Lung (tissue), 12 donors: ENCODE data around the gene OR1K1. TPM values are rescaled to one million over a fixed set of nuclear protein-coding genes. Genes with fewer than 3 reads are reported as not detected.
A peak's percentile ranks its signal among the peaks of the same experiment; 100 is the strongest.
"Not testable (repeated sequence)": the region's sequence is repeated elsewhere in the genome, so short reads cannot be mapped to it uniquely, and the experiment has no call there.

Experiments used
- ATAC-seq: fragments of 200-7000 bp; cut with Tn5 transposase; one replicate; pipeline ENCODE4 v1.9.1; 2020; ENCODE audit warnings: moderate number of reproducible peaks; ENCODE audit not compliant: insufficient read depth, low FRiP score
- DNase-seq, 3 donors: peaks; one replicate each; pipeline ENCODE4 v3.0.0-alpha.2; 2013 to 2017
- H3K27ac ChIP-seq, 2 donors: one replicate each; pipeline ENCODE4 v1.5.1; 2013; ENCODE audit warnings: mild to moderate bottlenecking in 2 of 2, moderate library complexity in 2 of 2, control low read depth in 1 of 2, inconsistent platforms in 1 of 2, low read depth in 1 of 2, low read length in 1 of 2
- H3K27me3 ChIP-seq, 3 donors: one replicate each; pipeline ENCODE4 v1.5.1; 2013; ENCODE audit warnings: low read length in 2 of 3; ENCODE audit not compliant: control insufficient read depth in 3 of 3, insufficient read depth in 3 of 3
- H3K36me3 ChIP-seq, 4 donors: one replicate each; pipeline ENCODE4 v1.5.1; 2013; ENCODE audit warnings: low read length in 4 of 4, mild to moderate bottlenecking in 1 of 4, moderate library complexity in 1 of 4; ENCODE audit not compliant: control insufficient read depth in 4 of 4, insufficient read depth in 4 of 4
- H3K4me1 ChIP-seq, 5 donors: one replicate each; pipeline ENCODE4 v1.5.1; 2013; ENCODE audit warnings: low read length in 5 of 5, mild to moderate bottlenecking in 2 of 5, moderate library complexity in 1 of 5; ENCODE audit not compliant: control insufficient read depth in 5 of 5, insufficient read depth in 5 of 5
- H3K4me3 ChIP-seq: one replicate; pipeline ENCODE4 v1.5.1; 2013; ENCODE audit warnings: mild to moderate bottlenecking, control low read depth, moderate library complexity
- H3K9ac ChIP-seq, 2 donors: one replicate each; pipeline ENCODE4 v1.5.1; 2013; ENCODE audit warnings: low read length in 2 of 2, control low read depth in 1 of 2; ENCODE audit not compliant: insufficient read depth in 1 of 2
- H3K9me3 ChIP-seq, 4 donors: one replicate each; pipeline ENCODE4 v1.5.1; 2013; ENCODE audit warnings: low read length in 3 of 4, mild to moderate bottlenecking in 1 of 4, moderate library complexity in 1 of 4; ENCODE audit not compliant: control insufficient read depth in 4 of 4, insufficient read depth in 3 of 4
- CTCF ChIP-seq: IDR thresholded peaks from 2 replicates; pipeline ENCODE4 v1.5.1; 2012; ENCODE audit warnings: mild to moderate bottlenecking; ENCODE audit errors: control extremely low read depth, extremely low read depth
- WGBS, 2 donors: extraction: QIAGEN DNeasy Blood & Tissue Kit; methylation state at CpG; one replicate each; pipeline ENCODE4 v1.1.7; 2013; 5-methylcytosine and 5-hydroxymethylcytosine counted together
- polyA plus RNA-seq, 2 donors: library from polyadenylated mRNA; stranded (reverse); fragments of 200-250 nt; gene quantifications; one replicate each; pipeline ENCODE4 v1.2.1, GENCODE V29; 2013
- total RNA-seq, 2 donors: library from RNA; depleted of rRNA in 1 of 2; stranded (reverse); fragments of >200 nt in 1 of 2; gene quantifications; one replicate each; pipeline ENCODE4 v1.2.1, GENCODE V29; 2014 to 2021
- donor health status: control.
- donor health status: control.
- donor health status: Bipolar disorder and iron deficiency.
- donor health status: healthy.
- donor health status: DM: yes; HTN: yes; CAD: no.

OR1K1 gene
- total and polyA plus RNA-seq, 4 donors = not detected

- peaks cover 0 to 10% (median 4%) of the 10 kb centered on the region in 5 donors for H3K4me1 ChIP-seq
- ATAC-seq (no peak), DNase-seq (no peak)
- no peak overlapping the region for H3K4me3 ChIP-seq
- no peak overlapping the region for H3K9ac ChIP-seq
- peaks cover 16 to 30% (median 22%) of the 10 kb centered on the region in 4 donors for H3K36me3 ChIP-seq
- 91 to 92% methylated on average over 6 of the region's 6 CpGs for WGBS, 2 donors
- H3K9me3 ChIP-seq = no peaks in the 10 kb centered on the region
- H3K27me3 ChIP-seq = no peaks in the 10 kb centered on the region
- no peak for TF ChIP-seq CTCF
- H3K27ac ChIP-seq = peak overlapping the region in 1 of 2 donors; percentile 42
Measured at GRCh38 chr9:122822056-122822455, 22.1 kb downstream of the OR1K1 start.

DNA sequence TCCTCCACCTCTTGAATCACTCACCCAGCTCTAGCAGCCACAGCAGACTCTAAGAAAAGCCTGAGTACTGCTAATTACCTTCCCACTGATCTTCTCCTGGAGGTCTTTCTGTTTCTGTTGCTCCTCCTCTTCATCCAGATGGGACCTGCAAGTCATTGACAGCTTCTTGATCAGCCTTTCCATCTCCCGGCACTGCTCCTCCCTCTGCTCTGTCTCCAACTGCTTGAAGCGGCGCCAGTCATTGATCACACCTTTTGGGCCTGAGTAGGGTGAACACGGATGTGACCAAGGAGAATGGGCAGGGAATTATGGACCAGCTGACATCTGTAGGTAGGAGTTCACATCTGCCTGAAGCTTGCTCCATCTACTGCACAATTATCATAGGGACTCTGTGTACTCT lies 23.0 kb downstream of the OR1K1 start:
- peak overlapping the region in 1 of 2 donors; percentile 1 for H3K27ac ChIP-seq
- ATAC-seq (no peak), DNase-seq (no peak)
- no peak for TF ChIP-seq CTCF
- no peak overlapping the region for H3K4me3 ChIP-seq
- no peak overlapping the region for H3K9ac ChIP-seq
- peaks cover 16 to 30% (median 21%) of the 10 kb centered on the region in 4 donors for H3K36me3 ChIP-seq
- WGBS, 2 donors = 94 to 95% methylated on average over 4 of the region's 4 CpGs
- H3K4me1 ChIP-seq = peaks cover 3 to 10% (median 7%) of the 10 kb centered on the region in 5 donors
- no peaks in the 10 kb centered on the region for H3K9me3 ChIP-seq
- no peaks in the 10 kb centered on the region for H3K27me3 ChIP-seq

- Histone ChIP-seq H3K36me3 (peaks cover 4 to 13% (median 11%) of the 10 kb centered on the region in 4 donors), H3K27ac (peak overlapping the region; percentile 95 to 97), H3K9ac (peak overlapping the region; percentile 88 to 90), H3K4me3 (peak overlapping the region; percentile 82), H3K27me3 (no peaks in the 10 kb centered on the region), H3K4me1 (peaks cover 0 to 13% (median 5%) of the 10 kb centered on the region in 5 donors), H3K9me3 (no peaks in the 10 kb centered on the region)
- ATAC-seq (peak; percentile 7), DNase-seq (no peak)
- TF ChIP-seq CTCF = no peak
- 1% methylated on average over 8 of the region's 8 CpGs for WGBS, 2 donors
Measured at GRCh38 chr9:122827761-122828093, 27.8 kb downstream of the OR1K1 start.

DNA sequence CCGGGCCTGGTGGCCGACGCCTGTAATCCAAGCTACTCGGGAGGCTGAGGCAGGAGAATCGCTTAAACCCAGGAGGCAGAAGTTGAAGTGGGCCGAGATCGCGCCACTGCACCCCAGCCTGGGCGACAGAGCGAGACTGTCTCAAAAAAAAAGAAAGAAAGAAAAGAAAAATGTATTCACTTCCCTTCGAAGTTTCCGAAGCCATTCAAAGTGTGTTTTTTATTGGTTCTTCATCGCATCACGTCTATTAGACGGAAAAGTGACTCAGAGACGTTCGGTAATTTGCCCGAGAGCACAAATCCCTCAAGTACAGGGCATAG lies 29.0 kb downstream of the OR1K1 start:
- 72 to 73% methylated on average over 18 of the region's 18 CpGs for WGBS, 2 donors

More for the DNA sequence above, 29.0 kb downstream of the OR1K1 start:
- Histone ChIP-seq H3K27ac (peak overlapping the region; percentile 95 to 97), H3K9ac (peak overlapping the region; percentile 25 to 90), H3K4me3 (peak overlapping the region; percentile 82), H3K4me1 (peaks cover 0 to 13% (median 5%) of the 10 kb centered on the region in 5 donors)
- H3K27me3 ChIP-seq, H3K36me3 ChIP-seq, ATAC-seq, DNase-seq, H3K9me3 ChIP-seq: not testable (repeated sequence)
